AG10803 (cell line): ENCODE measurements around the gene SLC25A1.

Experiments
- DNase-seq: peaks from one replicate; pipeline ENCODE4 v3.0.0; 2010; ENCODE audit warnings: low read depth
- H3K4me3 ChIP-seq: 2 replicates; pipeline ENCODE4 v1.5.1; 2011; ENCODE audit warnings: mild to moderate bottlenecking, low read length, control low read depth
- TF ChIP-seq, protein P1 (sequence below): conservative IDR thresholded peaks from 2 replicates; pipeline ENCODE4 v1.5.1; 2011; ENCODE audit warnings: mild to moderate bottlenecking, low read length, control low read depth, inconsistent platforms

SLC25A1 gene

DNA sequence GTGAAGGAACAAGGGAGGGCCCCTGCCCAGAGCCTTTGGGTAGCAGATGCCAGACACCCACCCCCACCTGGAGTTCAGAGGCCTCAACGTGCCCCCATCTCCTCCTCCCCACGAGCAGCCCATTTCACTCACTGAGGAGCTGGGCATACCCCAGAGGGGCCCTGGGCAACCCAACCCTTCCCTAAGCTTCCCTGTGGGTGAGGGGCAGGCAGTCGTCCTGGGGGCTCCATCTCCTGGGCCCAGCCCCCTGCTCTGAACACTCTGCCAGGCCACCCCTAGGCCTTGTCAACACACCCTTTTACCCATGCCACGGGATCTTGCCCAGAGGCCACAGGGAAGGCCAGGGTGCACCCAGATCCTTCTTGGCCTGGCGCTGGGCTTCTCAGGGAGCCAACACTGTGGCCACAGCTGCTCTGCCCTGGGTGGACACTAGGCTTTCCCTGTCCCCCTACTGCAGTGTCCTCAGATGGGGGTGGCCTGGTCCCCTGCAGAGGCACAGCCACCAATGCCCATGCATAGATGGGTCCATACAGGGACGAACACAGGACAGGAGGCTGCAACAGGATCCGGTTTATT is 3.4 kb downstream of the SLC25A1 start:
- DNase-seq, result no peak
- TF ChIP-seq, protein P1, sequence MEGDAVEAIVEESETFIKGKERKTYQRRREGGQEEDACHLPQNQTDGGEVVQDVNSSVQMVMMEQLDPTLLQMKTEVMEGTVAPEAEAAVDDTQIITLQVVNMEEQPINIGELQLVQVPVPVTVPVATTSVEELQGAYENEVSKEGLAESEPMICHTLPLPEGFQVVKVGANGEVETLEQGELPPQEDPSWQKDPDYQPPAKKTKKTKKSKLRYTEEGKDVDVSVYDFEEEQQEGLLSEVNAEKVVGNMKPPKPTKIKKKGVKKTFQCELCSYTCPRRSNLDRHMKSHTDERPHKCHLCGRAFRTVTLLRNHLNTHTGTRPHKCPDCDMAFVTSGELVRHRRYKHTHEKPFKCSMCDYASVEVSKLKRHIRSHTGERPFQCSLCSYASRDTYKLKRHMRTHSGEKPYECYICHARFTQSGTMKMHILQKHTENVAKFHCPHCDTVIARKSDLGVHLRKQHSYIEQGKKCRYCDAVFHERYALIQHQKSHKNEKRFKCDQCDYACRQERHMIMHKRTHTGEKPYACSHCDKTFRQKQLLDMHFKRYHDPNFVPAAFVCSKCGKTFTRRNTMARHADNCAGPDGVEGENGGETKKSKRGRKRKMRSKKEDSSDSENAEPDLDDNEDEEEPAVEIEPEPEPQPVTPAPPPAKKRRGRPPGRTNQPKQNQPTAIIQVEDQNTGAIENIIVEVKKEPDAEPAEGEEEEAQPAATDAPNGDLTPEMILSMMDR, result no peak
- H3K4me3 ChIP-seq, result no peak overlapping the region; the same call in 1 of the 2 replicates

DNA sequence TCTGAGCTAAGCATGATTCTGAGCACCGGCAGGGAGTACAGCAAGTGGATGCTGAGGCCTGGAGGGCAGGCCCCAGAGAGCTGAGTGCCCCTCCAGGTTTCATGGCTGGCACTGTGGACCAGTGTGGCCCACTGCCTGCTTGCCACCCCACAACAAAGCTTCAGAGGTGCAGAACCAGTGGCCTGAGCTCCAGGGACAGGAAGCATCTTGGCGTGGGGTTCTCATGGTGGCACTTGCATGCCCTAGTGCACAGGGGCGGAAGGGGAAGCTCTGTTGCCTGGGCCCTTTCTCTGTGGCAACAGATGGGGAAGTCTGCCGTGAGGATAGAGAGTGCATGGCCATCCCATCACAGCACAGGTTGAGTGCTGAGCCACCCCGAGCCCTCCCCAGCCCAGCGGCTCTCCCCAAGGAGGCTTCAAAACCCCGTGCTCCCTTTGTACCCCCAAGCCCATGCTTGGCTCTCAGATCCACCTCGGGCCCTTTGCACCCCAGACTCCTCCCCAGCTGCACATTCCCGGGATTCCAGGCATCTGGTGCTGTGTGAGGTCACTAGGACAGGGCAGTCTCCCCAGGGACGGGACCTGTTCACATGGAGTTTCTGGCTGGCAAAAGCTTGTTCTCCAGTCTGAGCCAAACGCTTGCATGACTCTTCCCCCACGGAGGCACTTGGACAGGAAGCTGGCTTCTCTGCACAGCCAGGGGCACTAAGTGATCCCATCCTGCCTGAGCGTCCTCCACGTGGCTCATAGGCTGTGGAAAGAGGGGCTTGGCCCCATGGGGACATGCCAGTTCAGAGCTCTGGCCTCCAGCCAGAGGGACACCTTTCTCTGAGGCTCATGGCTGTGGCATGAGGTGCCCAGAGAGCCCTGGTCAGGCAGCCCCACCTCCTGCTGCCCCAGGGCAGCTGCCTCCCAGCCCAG is 4.2 kb downstream of the SLC25A1 start:
- TF ChIP-seq, protein P1, result no peak
- DNase-seq, result peak; percentile 94
- H3K4me3 ChIP-seq, result peak overlapping the region; percentile 17

DNA sequence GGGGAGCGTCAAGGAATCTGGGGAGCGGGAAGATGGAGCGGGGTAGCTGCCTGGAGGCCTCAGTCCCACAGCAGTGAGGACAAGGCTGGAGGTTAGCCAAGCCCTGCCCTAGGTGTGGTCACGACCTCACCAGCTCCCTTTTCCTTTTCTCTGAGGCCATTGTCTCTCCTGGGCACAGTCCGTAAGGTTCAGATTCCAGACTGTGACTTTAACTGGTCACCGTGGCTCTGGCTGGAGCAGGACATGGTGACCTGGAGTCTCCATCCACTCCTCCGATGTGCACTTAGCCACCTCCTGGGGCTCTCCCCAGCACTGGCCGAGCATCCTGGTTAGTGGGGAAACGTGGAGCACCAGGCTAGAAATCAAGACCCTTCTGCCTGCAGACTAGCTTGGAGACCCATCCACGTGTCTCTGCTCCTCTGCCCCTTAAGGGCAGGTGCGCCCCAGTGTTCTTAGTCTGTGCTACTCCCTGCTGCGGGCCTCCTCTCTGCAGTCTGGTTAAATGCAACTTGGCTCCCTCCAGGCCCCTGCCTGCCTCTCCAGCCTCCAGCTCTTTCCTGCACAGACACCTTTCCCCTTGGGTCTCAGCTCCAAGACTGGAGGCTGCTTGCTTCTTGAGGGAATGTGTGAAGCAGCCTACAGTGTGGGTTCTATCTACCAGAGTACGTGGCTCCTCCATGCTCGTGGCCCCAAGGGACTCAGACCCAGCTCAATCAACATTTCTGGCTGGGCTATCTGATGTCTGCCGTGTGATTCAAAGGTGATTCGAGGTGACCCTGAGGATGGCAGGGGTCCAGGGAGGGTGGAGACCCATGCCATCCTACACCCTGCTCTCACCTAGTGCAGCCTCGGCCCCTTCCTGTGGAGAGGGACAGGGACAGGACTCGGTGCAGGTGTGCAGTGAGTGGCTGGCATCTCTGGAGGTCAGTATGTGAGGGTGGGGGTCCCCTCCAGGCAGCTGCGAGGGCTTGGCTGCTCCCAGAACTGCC is 5.2 kb downstream of the SLC25A1 start:
- TF ChIP-seq, protein P1, result no peak
- H3K4me3 ChIP-seq, result peak overlapping the region; percentile 91
- DNase-seq, result no peak

DNA sequence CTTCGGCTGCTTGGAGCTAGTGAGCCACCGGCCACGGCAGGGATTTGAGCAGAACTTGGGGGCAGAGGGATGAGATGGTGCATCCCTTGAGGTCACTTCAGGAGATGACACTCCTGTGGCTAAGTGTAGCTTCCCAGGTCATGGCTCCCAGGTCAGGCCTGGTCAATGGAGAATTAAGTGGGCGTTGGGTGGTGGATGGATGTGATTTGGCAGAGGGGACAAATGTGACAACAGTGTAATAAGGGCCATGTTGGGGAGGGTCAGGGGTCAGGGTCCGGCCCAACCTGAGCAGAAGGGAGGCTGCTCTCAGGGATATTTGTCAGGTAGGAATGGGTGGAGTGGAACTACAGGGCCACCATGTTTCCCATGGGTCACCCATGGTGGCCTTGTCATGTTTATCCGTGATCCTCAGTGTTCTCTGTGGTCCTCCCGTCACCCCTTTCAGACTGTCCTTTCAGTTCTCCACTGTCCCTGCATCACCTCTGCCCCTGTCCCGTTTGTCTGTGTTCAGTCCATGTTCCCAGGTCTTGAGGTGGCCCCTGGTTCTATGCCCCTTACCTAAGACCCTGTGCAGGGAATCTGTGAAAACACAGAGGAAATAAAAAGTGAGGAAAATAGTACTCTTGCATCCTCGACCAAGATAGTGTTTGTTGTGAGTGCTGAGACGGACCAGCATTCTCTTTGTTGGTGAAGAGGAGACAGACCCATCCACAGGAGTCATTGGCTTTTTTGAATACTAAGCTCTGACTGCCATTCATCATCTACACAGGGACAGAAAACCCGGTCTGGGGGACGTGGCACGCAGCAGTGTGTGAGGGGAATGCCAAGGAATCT is 6.1 kb downstream of the SLC25A1 start:
- no peak for DNase-seq
- H3K4me3 ChIP-seq, result peak overlapping the region; percentile 91
- TF ChIP-seq, protein P1, result no peak

DNA sequence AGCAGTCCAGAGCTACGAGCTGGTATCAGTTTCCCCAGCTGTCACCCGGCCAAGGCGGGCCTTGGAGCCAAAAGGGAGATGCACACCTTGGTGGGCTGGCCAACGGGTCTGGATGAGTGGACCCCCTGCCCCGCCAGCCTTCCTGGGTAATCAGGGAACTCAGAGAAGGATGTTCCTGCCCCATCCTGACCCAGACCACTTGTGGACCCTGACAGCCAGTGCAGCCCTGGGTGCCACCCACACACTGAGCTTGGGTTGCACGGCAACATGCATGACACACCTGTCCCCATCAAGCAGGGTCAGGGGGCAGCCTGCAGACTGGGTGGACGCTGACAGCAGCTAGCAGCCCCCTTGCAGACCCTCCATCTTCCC is 8.6 kb downstream of the SLC25A1 start:
- no peak overlapping the region; the same call in 1 of the 2 replicates for H3K4me3 ChIP-seq
- TF ChIP-seq, protein P1, result no peak
- DNase-seq, result no peak
